Loucy (cell line): ENCODE results near the gene ANKRD13D.

Experiments used
- H2AFZ ChIP-seq: fragments of 200-600 bp; sonication (generic); 2 replicates; pipeline ENCODE4 v1.6.0; 2016; ENCODE audit warnings: antibody characterized with exemption, mild to moderate bottlenecking, low read length, moderate library complexity
- H3F3A ChIP-seq: fragments of 200-600 bp; 2 replicates; pipeline ENCODE4 v1.6.0; 2016; ENCODE audit warnings: antibody characterized with exemption, low read depth, mild to moderate bottlenecking
- H3K27me3 ChIP-seq: fragments of 200-600 bp; sonication (generic); 2 replicates; pipeline ENCODE4 v1.6.1; 2014; ENCODE audit warnings: low read length, mild to moderate bottlenecking; ENCODE audit not compliant: insufficient read depth, poor library complexity, severe bottlenecking
- H3K36me3 ChIP-seq: fragments of 200-600 bp; sonication (generic); 2 replicates; pipeline ENCODE4 v1.6.1; 2016; ENCODE audit warnings: low read length; ENCODE audit not compliant: insufficient read depth
- H3K4me1 ChIP-seq: fragments of 200-600 bp; sonication (generic); 2 replicates; pipeline ENCODE4 v1.5.1; 2014; ENCODE audit warnings: low read length, mild to moderate bottlenecking; ENCODE audit not compliant: insufficient read depth, poor library complexity, severe bottlenecking
- H3K4me2 ChIP-seq: fragments of 200-600 bp; sonication (generic); 2 replicates; pipeline ENCODE4 v1.6.0; 2014; ENCODE audit warnings: antibody characterized with exemption, low read length, low read depth, mild to moderate bottlenecking; ENCODE audit not compliant: poor library complexity, severe bottlenecking
- H3K4me3 ChIP-seq: fragments of 200-600 bp; sonication (generic); 2 replicates; pipeline ENCODE4 v1.5.1; 2014; ENCODE audit warnings: low read length, mild to moderate bottlenecking, mixed read lengths; ENCODE audit not compliant: poor library complexity, severe bottlenecking
- H3K79me2 ChIP-seq: fragments of 200-600 bp; sonication (generic); 2 replicates; pipeline ENCODE4 v1.6.1; 2014; ENCODE audit warnings: low read length; ENCODE audit not compliant: insufficient read depth
- H3K9ac ChIP-seq: fragments of 200-600 bp; sonication (generic); 2 replicates; pipeline ENCODE4 v1.6.0; 2014; ENCODE audit warnings: mild to moderate bottlenecking, low read depth, low read length, moderate library complexity; ENCODE audit not compliant: poor library complexity, severe bottlenecking
- H3K9me2 ChIP-seq: fragments of 200-600 bp; sonication (generic); replicated peaks from 2 replicates; pipeline ENCODE4 v1.6.1; 2016; ENCODE audit warnings: low read depth, low read length, mixed read lengths
- H3K9me3 ChIP-seq: fragments of 200-600 bp; sonication (generic); 2 replicates; pipeline ENCODE4 v1.6.1; 2014; ENCODE audit warnings: mild to moderate bottlenecking, antibody characterized with exemption, low read length, low read depth; ENCODE audit not compliant: insufficient read depth
- H4K20me1 ChIP-seq: fragments of 200-600 bp; sonication (generic); 2 replicates; pipeline ENCODE4 v1.6.0; 2014; ENCODE audit warnings: antibody characterized with exemption, low read length, mild to moderate bottlenecking; ENCODE audit not compliant: insufficient read depth, poor library complexity, severe bottlenecking
- EZH2phosphoT487 ChIP-seq: fragments of 200-600 bp; IDR thresholded peaks from 2 replicates; pipeline ENCODE4 v1.6.1; 2018; ENCODE audit warnings: antibody characterized with exemption, mild to moderate bottlenecking, moderate library complexity, borderline replicate concordance
- TF ChIP-seq, protein P1 (sequence below): fragments of 200-600 bp; sonication (generic); conservative IDR thresholded peaks from 2 replicates; pipeline ENCODE4 v1.5.1; 2014; ENCODE audit warnings: mild to moderate bottlenecking, antibody characterized with exemption, low read length

Gene ANKRD13D

DNA sequence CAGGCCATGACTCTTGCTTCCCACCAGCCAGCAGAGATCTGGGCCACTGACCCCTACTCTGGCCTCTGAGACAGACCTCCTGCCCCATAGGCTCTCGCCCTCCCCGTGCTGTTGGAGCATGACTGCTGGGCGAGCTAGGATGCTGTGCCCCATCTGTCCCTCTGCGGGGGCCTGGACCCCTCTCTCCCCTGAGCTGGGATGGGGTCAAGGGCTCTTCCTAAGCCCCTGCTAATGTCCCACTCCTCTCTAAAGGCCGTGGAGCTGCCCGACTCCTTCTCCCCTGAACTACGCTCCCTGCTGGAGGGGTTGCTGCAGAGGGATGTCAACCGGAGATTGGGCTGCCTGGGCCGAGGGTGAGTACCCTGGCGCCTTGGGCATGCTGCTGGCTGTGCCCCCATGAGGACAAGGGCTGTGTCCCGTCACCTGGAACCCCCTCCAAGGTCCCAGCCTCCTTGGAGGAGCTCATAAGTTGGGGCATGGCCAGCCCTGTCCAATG, 6.2 kb upstream of the ANKRD13D start:
- H3K4me1 ChIP-seq, result peaks cover 38% of the 10 kb centered on the region
- peaks cover 67% of the 10 kb centered on the region for H3K79me2 ChIP-seq
- no peaks in the 10 kb centered on the region for H3K9me3 ChIP-seq
- TF ChIP-seq, protein P1, sequence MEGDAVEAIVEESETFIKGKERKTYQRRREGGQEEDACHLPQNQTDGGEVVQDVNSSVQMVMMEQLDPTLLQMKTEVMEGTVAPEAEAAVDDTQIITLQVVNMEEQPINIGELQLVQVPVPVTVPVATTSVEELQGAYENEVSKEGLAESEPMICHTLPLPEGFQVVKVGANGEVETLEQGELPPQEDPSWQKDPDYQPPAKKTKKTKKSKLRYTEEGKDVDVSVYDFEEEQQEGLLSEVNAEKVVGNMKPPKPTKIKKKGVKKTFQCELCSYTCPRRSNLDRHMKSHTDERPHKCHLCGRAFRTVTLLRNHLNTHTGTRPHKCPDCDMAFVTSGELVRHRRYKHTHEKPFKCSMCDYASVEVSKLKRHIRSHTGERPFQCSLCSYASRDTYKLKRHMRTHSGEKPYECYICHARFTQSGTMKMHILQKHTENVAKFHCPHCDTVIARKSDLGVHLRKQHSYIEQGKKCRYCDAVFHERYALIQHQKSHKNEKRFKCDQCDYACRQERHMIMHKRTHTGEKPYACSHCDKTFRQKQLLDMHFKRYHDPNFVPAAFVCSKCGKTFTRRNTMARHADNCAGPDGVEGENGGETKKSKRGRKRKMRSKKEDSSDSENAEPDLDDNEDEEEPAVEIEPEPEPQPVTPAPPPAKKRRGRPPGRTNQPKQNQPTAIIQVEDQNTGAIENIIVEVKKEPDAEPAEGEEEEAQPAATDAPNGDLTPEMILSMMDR, result no peak
- no peak for TF ChIP-seq EZH2phosphoT487
- no peak overlapping the region for H3K4me3 ChIP-seq
- peaks cover 89% of the 10 kb centered on the region for H3K36me3 ChIP-seq
- H3F3A ChIP-seq, result 0 out of 2 replicates have a peak, but pooled peaks cover 3% of the 10 kb centered on the region
- H3K9ac ChIP-seq, result no peak overlapping the region
- H3K9me2 ChIP-seq, result no peaks in the 10 kb centered on the region
- no peaks in the 10 kb centered on the region for H3K27me3 ChIP-seq
- peaks cover 4% of the 10 kb centered on the region for H4K20me1 ChIP-seq
- no peak overlapping the region for H2AFZ ChIP-seq
- H3K4me2 ChIP-seq, result no peak overlapping the region

DNA sequence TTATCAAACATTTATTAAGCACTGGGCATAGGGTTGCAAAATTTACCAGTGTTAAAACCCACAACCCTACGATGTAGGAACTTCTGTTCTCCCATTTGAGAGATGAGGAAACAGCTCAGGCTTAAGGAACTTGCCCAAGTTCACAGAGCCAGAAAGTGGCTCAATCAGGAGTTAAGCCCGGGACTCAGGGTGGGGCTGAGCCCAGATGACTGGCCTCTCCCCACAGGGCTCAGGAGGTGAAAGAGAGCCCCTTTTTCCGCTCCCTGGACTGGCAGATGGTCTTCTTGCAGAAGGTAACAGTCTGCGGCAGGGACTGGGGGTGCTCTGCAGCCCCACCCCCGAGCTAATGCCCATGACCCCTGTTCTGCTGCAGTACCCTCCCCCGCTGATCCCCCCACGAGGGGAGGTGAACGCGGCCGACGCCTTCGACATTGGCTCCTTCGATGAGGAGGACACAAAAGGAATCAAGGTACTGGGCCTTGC, 5.6 kb upstream of the ANKRD13D start:
- no peak for TF ChIP-seq EZH2phosphoT487
- TF ChIP-seq, protein P1, result no peak
- H3K9me2 ChIP-seq, result no peaks in the 10 kb centered on the region
- H3K36me3 ChIP-seq, result peaks cover 84% of the 10 kb centered on the region

DNA sequence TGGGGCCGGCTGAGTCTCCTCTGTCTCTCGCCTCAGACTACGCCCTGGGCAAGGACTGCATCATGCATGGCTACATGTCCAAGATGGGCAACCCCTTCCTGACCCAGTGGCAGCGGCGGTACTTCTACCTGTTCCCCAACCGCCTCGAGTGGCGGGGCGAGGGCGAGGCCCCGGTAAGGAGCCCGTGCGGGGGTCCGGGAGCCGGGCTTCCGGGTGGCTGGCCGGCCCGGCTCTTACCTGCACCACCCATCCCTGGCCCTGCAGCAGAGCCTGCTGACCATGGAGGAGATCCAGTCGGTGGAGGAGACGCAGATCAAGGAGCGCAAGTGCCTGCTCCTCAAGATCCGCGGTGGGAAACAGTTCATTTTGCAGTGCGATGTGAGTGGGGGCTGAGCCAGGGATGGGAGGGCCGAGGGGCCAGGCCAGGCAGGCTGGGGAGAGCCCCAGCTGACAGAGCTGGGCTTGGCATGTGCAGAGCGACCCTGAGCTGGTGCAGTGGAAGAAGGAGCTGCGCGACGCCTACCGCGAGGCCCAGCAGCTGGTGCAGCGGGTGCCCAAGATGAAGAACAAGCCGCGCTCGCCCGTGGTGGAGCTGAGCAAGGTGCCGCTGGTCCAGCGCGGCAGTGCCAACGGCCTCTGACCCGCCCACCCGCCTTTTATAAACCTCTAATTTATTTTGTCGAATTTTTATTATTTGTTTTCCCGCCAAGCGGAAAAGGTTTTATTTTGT, 4.1 kb upstream of the ANKRD13D start:
- Histone ChIP-seq H3K79me2 (peaks cover 51% of the 10 kb centered on the region), H3K9me2 (no peaks in the 10 kb centered on the region), H4K20me1 (peaks cover 9% of the 10 kb centered on the region), H3K36me3 (peaks cover 69% of the 10 kb centered on the region; the same call in 1 of the 2 replicates), H3K4me2 (no peak overlapping the region), H2AFZ (no peak overlapping the region), H3F3A (peaks cover 6% of the 10 kb centered on the region), H3K27me3 (no peaks in the 10 kb centered on the region), H3K4me3 (no peak overlapping the region), H3K9me3 (no peaks in the 10 kb centered on the region), H3K9ac (no peak overlapping the region), H3K4me1 (peaks cover 22% of the 10 kb centered on the region)
- TF ChIP-seq EZH2phosphoT487, result no peak
- TF ChIP-seq, protein P1, result no peak

More for the DNA sequence above, 5.6 kb upstream of the ANKRD13D start:
- Histone ChIP-seq H3K79me2 (peaks cover 61% of the 10 kb centered on the region), H3K27me3 (no peaks in the 10 kb centered on the region), H3K9me3 (no peaks in the 10 kb centered on the region), H3K4me1 (peaks cover 35% of the 10 kb centered on the region), H3F3A (peaks cover 4% of the 10 kb centered on the region), H4K20me1 (peaks cover 4% of the 10 kb centered on the region), H3K4me2 (no peak overlapping the region), H2AFZ (no peak overlapping the region), H3K9ac (no peak overlapping the region), H3K4me3 (no peak overlapping the region)
